IPS-20b (cell line): Measurements from ENCODE around the gene FANCC.
"Not testable (repeated sequence)": the region's sequence is repeated elsewhere in the genome, so short reads cannot be mapped to it uniquely, and the experiment has no call there.

Experiments used
- H3K27ac ChIP-seq: one replicate; pipeline ENCODE4 v1.5.1; 2013; ENCODE audit warnings: low read length
- H3K27me3 ChIP-seq: 2 replicates; pipeline ENCODE4 v1.6.1; 2013; ENCODE audit warnings: mild to moderate bottlenecking, low read length, inconsistent platforms; ENCODE audit not compliant: insufficient read depth
- H3K36me3 ChIP-seq: 2 replicates; pipeline ENCODE4 v1.6.1; 2013; ENCODE audit warnings: low read depth, mild to moderate bottlenecking, inconsistent platforms, low read length, moderate library complexity; ENCODE audit not compliant: insufficient read depth
- H3K4me1 ChIP-seq: 2 replicates; pipeline ENCODE4 v1.6.1; 2013; ENCODE audit warnings: mild to moderate bottlenecking, control low read depth, inconsistent platforms, low read length, moderate library complexity; ENCODE audit not compliant: insufficient read depth
- H3K4me3 ChIP-seq: 2 replicates; pipeline ENCODE4 v1.5.1; 2013; ENCODE audit warnings: mild to moderate bottlenecking, low read length, inconsistent platforms
- H3K9ac ChIP-seq: 2 replicates; pipeline ENCODE4 v1.6.1; 2013; ENCODE audit warnings: low read depth, mild to moderate bottlenecking, inconsistent platforms, low read length, moderate library complexity
- H3K9me3 ChIP-seq: 2 replicates; pipeline ENCODE4 v1.6.1; 2013; ENCODE audit warnings: mild to moderate bottlenecking, low read depth, low read length, inconsistent platforms; ENCODE audit not compliant: insufficient read depth

The FANCC gene

DNA sequence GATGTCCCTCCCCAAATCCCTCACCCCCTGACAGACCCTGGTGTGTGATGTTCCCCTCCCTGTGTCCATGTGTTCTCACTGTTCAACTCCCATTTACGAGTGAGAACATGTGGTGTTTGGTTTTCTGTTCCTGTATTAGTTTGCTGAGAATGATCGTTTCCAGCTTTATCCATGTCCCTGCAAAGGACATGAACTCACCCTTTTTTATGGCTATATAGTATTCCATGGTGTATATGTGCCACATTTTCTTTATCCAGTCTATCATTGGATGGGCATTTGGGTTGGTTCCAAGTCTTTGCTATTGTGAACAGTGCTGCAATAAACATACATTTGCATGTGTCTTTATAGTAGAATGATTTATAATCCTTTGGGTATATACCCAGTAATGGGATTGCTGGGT is 43.3 kb downstream of the FANCC start:
- not testable (repeated sequence) for H3K27me3 ChIP-seq, H3K9ac ChIP-seq, H3K9me3 ChIP-seq, H3K27ac ChIP-seq, H3K4me1 ChIP-seq, H3K4me3 ChIP-seq, H3K36me3 ChIP-seq

DNA sequence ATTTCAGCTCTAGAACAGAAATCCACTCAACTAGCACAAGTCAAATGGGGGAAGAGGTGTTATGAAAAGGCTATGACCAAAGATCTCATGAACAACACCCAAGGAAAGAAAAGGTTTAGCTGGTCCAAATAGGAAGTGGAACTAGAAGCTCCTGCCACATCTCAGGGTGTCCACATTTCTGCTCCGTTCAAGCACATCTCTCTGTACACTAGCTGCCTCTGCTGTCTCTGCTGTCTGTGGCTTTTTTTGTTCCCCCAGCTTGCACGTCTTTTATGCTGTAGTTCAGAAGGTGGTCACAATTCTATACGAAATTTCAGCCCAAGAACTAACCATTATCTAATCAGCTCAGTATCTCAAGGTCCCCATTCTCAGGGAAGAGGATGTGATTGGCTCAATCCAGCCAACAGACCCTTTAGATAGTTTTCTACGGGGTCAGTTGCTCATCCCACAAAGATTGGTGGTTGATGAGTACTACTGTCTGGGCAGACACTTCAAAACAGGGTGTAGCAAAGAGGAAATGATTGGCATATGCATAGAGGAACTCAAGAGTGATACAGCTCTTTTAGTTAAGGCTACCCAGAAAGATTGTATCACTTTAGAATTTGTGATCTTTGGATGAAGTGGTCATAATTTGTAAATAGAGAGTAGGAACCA is 44.0 kb downstream of the FANCC start:
- Histone ChIP-seq H3K4me1 (no peaks in the 10 kb centered on the region), H3K27ac (no peak overlapping the region), H3K27me3 (no peaks in the 10 kb centered on the region), H3K4me3 (no peak overlapping the region), H3K36me3 (no peaks in the 10 kb centered on the region), H3K9me3 (no peaks in the 10 kb centered on the region), H3K9ac (no peak overlapping the region)

- no peaks in the 10 kb centered on the region for H3K36me3 ChIP-seq
- no peaks in the 10 kb centered on the region for H3K27me3 ChIP-seq
- H3K4me3 ChIP-seq: no peak overlapping the region
- no peak overlapping the region for H3K27ac ChIP-seq
- H3K9me3 ChIP-seq: no peaks in the 10 kb centered on the region
- no peak overlapping the region for H3K9ac ChIP-seq
- no peaks in the 10 kb centered on the region for H3K4me1 ChIP-seq
Observed at GRCh38 chr9:95272830-95273229, 44.7 kb downstream of the FANCC start.

- H3K27ac ChIP-seq: no peak overlapping the region
- H3K4me1 ChIP-seq: no peaks in the 10 kb centered on the region
- H3K36me3 ChIP-seq: no peaks in the 10 kb centered on the region
- no peaks in the 10 kb centered on the region for H3K9me3 ChIP-seq
- H3K27me3 ChIP-seq: no peaks in the 10 kb centered on the region
- no peak overlapping the region for H3K4me3 ChIP-seq
- no peak overlapping the region for H3K9ac ChIP-seq
Observed at GRCh38 chr9:95270790-95271189, 46.7 kb downstream of the FANCC start.

- not testable (repeated sequence) for H3K27me3 ChIP-seq, H3K36me3 ChIP-seq, H3K4me3 ChIP-seq, H3K27ac ChIP-seq, H3K9ac ChIP-seq, H3K4me1 ChIP-seq, H3K9me3 ChIP-seq
Observed at GRCh38 chr9:95269803-95270773, 47.4 kb downstream of the FANCC start.

- H3K27ac ChIP-seq: no peak overlapping the region
- H3K9me3 ChIP-seq: no peaks in the 10 kb centered on the region
- no peaks in the 10 kb centered on the region for H3K36me3 ChIP-seq
- H3K4me3 ChIP-seq: no peak overlapping the region
- no peaks in the 10 kb centered on the region for H3K27me3 ChIP-seq
- H3K9ac ChIP-seq: no peak overlapping the region
- no peaks in the 10 kb centered on the region for H3K4me1 ChIP-seq
Observed at GRCh38 chr9:95268681-95269080, 48.8 kb downstream of the FANCC start.

GRCh38 chr9:95266649-95267048 is 50.9 kb downstream of the FANCC start:
- no peak overlapping the region for H3K9ac ChIP-seq
- no peak overlapping the region for H3K27ac ChIP-seq
- no peaks in the 10 kb centered on the region for H3K36me3 ChIP-seq

DNA sequence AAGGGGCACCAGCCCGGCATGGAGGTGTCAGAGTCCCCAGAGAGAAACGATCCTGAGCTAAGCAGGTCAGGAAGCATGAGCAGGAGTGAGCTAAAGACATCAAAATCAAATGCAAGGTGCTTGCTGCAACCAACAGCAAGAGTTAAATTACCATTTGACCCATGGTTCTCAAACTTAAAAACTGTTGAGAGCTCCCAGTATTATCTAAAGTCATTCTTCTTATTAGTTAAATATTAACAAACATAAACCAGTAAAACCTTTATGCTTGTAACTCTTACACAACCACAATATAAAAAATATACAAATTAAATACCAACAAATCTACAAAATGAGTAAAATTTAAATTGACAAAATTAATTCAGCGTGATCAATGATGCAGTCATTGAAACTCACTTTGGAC is 51.5 kb downstream of the FANCC start:
- Histone ChIP-seq H3K4me1 (no peaks in the 10 kb centered on the region), H3K36me3 (no peaks in the 10 kb centered on the region), H3K9me3 (no peaks in the 10 kb centered on the region), H3K4me3 (no peak overlapping the region), H3K27ac (no peak overlapping the region), H3K9ac (no peak overlapping the region), H3K27me3 (no peaks in the 10 kb centered on the region)

More at GRCh38 chr9:95266649-95267048, 50.9 kb downstream of the FANCC start:
- Histone ChIP-seq H3K9me3 (no peaks in the 10 kb centered on the region), H3K27me3 (no peaks in the 10 kb centered on the region), H3K4me1 (no peaks in the 10 kb centered on the region), H3K4me3 (no peak overlapping the region)

DNA sequence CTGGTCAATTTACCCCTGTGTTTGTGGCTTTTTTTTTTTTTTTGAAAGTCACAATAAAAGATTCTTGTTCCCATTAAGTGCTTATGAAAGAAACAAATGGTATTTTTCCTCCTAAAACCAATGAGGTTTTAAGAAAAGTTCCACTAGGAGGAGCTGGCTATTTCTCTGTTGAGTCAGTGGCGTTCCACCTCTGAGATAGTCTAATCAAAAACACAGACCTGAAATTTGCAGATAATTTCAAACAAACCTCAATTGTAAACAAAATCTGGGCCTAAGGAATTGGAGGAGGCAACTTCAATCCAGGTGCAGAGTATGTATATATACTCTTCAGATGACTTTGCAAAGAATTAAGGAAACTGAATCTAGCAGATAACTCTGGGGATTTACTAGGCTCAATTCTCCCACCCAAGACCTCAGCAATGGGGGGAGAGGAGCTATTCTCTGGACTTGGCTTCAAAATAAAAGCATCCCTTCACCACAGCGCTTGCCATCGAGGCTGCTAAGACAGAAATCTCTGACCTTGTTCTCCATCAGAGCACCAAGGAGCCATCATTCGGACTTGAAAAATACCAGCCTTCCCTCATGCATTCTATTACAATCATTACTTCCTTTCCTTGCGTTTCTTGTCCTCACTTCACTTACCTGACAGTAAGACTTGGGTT is 52.4 kb downstream of the FANCC start:
- H3K9me3 ChIP-seq: no peaks in the 10 kb centered on the region
- H3K27ac ChIP-seq: no peak overlapping the region
- H3K36me3 ChIP-seq: no peaks in the 10 kb centered on the region
- H3K4me3 ChIP-seq: no peak overlapping the region
- H3K9ac ChIP-seq: no peak overlapping the region
- H3K4me1 ChIP-seq: no peaks in the 10 kb centered on the region
- H3K27me3 ChIP-seq: no peaks in the 10 kb centered on the region

DNA sequence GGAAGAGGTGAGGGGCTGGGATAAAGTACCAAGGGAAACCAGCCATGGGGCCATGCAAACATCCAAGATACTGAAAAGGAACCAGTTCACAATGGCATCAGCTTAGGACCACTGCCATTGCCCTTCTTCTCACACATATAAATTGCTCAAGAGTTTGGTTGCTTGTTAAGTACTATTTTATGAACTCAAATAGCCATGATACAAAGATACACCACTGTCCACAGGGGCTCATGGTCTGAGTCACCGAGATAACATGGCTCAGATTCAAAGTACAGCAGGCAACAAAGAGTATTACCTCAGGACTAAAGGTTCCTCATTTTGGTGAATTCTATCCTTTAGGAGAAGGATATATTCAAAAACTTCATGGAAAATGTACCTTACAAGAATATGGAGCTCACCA is 55.6 kb downstream of the FANCC start:
- H3K9me3 ChIP-seq: no peaks in the 10 kb centered on the region
- no peak overlapping the region for H3K4me3 ChIP-seq
- H3K4me1 ChIP-seq: no peaks in the 10 kb centered on the region
- H3K9ac ChIP-seq: no peak overlapping the region
- no peaks in the 10 kb centered on the region for H3K36me3 ChIP-seq
- no peaks in the 10 kb centered on the region for H3K27me3 ChIP-seq
- no peak overlapping the region for H3K27ac ChIP-seq

DNA sequence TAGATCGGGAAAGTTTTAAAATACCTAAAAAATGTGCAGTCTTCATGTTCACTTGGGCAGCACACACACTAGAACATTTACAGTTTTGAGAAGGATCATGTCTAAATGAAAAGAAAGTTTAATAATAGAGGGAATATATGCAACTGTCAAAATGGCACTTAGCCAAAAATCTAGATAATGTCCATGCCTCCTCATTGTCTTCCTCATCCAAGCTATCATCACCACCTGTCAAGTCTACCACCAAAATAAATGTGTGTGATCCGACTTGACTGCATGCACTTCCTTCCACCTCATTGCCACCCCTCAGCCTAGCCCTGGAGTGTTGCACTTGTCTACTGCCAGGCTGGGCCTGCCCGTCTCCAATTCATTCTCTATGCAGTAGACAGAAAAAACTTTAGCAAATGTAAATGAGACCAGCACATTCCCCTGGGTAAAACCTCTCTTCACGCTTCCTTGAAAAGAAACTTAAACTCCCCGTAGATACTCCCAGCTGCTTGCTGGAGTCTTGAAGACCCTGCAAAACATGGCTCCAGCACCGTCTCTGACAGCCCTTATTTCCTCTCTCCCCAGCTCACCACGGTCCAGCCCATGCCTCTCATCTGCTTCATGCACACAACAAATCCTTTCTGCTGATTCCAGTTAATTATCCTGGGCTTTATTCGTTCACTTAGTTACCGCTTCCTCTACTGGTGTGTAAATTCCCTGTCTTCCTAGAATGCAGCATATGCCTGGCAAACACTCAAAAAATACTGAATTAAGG is 66.9 kb downstream of the FANCC start:
- no peak overlapping the region for H3K27ac ChIP-seq
- H3K9me3 ChIP-seq: no peaks in the 10 kb centered on the region
- no peak overlapping the region for H3K4me3 ChIP-seq
- H3K36me3 ChIP-seq: peaks cover 4% of the 10 kb centered on the region
- H3K9ac ChIP-seq: no peak overlapping the region
- H3K4me1 ChIP-seq: no peaks in the 10 kb centered on the region; the same call in 1 of the 2 replicates
- no peaks in the 10 kb centered on the region for H3K27me3 ChIP-seq
